HG02884 (cell line): ENCODE results near the gene TXNDC16.
"Not testable (repeated sequence)": the region's sequence is repeated elsewhere in the genome, so short reads cannot be mapped to it uniquely, and the experiment has no call there.

Experiments used
- ATAC-seq: cut with Tn5 transposase; IDR thresholded peaks from one replicate; pipeline ENCODE4 v1.9.1; 2021; ENCODE audit warnings: mild to moderate bottlenecking, moderate library complexity; ENCODE audit not compliant: unreplicated experiment

Gene TXNDC16

GRCh38 chr14:52546318-52546670 is 6.0 kb downstream of the TXNDC16 start:
- ATAC-seq, result no peak

- ATAC-seq, result no peak
Observed at GRCh38 chr14:52545584-52546317, 6.6 kb downstream of the TXNDC16 start.

DNA sequence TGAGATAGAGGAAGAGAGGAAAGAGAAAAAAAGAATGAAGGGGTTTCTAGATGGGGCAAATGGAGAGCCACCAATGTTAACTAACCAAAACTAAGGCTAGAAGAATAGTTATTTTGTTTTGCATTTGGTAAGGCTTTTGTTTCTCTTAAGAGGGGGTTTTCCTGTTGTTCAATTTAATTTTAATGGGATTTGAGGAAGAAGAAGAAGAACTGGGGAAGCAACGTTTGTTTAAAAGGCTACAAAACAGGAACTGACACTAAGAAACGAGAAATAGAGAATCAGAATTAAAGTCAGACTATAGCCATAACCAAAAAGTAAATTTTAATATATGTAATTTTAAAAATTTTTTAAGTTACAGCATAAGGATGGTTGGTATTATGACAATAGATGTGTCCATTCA is 13.7 kb downstream of the TXNDC16 start:
- ATAC-seq, result no peak

GRCh38 chr14:52536269-52536668 is 16.0 kb downstream of the TXNDC16 start:
- no peak for ATAC-seq

DNA sequence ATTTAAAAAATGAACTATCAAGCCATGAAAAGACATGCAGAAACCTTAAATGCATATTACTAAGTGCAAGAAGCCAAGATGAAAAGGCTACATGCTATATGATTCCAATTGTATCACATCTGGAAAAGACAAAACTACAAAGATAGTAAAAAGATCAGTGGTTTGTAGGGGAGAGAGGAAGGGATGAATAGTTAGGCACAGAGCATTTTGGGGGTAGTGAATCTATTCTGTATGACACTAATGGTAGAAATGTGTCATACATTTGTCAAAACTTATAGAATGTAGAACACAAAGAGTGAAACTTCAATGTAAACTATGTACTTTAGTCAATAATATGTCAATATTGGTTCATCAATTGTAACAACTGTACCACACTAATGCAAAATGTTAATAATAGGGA is 20.8 kb downstream of the TXNDC16 start:
- no peak for ATAC-seq

GRCh38 chr14:52527052-52527451 is 25.3 kb downstream of the TXNDC16 start:
- no peak for ATAC-seq

DNA sequence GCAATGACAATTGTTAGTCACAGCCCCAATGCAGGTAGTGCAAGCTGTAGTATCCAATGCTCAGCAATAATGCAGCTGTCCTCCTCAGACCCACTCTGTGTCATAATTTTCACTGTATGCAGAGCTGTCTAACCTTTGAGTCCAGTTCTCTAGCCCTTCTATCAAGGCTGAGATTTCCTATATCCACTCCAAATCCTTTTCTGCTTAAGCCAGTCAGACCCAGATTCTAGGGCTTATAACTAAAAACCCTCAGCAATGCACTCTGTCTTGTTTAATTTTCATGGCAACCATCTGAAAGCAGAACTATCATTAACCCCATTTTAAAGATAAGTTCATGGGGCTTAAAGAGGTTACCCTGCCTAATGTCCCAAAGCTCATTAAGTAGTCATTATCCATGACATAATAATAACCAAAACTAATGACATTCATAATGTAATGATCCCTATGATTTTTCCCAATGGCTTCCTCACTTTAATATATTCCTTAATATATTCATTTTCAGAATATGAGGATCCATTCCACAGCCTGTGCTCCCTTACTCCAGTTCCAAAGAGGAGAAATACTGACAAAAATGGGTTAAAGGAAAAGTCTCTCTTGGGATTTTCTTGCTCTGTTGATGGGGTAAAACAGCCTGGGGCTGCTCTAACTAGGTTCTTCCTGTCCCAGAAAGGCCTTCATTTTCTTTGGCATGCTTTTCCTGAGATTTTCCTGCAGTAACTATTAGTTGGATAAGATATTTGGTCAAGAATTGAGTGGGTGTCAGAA is 29.5 kb downstream of the TXNDC16 start:
- ATAC-seq, result no peak

DNA sequence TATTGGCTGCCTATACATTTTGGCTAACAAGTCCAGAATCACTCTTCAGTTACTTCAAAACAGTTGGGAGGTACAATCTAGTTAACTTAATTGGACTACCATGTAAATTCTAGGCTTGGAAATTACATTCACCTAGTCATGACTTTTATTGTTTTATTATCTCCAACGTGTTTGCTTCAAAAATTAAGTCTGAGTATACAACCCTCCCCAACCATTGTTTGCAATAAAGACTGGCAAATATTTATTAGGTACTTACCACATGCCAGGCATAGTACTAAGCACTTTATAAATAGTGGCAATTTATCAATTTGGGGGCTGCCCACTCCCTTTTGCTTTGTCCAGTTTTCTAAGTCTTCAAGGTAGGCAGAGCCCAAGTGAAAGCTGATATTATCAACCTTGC is 30.3 kb downstream of the TXNDC16 start:
- ATAC-seq, result no peak

DNA sequence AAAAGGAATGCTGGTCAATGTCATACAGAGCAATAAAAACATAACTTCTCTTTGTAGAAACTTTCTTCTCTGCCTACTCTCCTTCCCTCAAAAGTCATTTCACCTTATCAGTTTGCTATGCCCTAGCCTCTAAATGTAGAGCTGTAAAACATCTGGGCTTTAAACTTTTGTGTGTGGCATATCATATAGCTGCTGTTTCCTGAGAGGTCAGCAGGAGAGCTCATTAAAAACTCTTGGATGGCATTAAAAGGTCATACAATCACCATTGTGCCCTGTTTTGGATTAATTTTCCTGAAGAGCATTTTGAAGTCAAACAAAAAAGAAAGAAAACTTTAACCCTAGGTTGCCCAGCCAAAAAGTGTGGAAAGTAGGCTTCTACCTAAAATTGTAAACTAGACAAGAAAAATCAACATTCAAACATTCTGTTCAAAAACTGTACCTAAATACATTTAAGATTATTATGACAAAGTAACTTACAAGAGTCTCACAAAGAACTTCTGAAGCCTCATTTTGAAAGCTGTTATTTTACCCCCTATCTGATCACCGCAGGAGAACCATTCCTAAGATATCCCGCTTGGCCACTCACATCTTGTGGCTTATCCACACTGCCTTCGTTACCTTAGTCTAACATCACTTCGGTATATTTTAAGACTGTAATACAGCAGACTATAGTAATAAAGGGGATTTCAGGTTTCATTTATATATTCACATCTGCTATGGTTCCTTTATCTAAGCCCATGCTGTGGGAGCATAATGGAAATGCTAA is 38.1 kb downstream of the TXNDC16 start:
- no peak for ATAC-seq

DNA sequence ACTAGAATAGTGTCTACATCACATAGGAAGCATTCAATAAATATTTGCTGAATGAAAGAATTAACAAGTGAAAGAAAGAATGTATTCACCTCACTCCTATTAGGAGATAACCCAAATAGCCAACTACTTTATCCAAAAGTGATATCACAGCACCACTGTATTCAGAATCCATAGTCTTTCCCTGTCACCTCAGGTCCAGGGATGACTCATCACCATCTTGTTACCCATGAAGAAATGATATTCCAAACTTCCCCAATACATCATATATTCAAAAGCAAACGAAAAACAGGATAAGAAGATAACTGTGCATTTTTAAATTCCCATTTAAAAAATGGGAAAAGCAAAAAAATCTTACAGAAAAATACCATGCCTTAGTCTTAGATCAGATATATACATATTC is 39.1 kb downstream of the TXNDC16 start:
- ATAC-seq, result no peak

- no peak for ATAC-seq
Observed at GRCh38 chr14:52494444-52494843, 57.9 kb downstream of the TXNDC16 start.

- no peak for ATAC-seq
Observed at GRCh38 chr14:52485350-52485960, 66.8 kb downstream of the TXNDC16 start.

DNA sequence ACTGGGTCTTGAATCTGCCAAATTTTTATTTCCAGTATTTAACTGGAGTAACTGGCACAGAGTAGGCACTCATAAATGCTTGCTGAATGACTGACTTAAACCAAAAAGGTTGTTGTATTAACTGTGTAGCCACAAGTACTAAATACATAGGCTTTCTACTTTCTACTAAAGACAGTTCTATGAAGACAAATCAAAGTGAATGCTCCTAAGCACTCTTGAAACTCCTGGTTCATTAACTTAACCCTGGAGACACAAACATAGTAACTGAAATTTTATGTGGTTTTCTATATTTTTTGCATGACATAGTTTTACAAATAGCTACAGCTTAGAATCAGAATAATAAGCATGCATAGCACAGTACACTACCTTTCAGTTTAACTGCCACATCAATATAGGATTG is 70.4 kb downstream of the TXNDC16 start:
- ATAC-seq, result peak; percentile 72

GRCh38 chr14:52473557-52473956 is 78.7 kb downstream of the TXNDC16 start:
- no peak for ATAC-seq

GRCh38 chr14:52472728-52473127 is 79.6 kb downstream of the TXNDC16 start:
- no peak for ATAC-seq

- not testable (repeated sequence) for ATAC-seq
Observed at GRCh38 chr14:52472251-52472650, 80.1 kb downstream of the TXNDC16 start.

DNA sequence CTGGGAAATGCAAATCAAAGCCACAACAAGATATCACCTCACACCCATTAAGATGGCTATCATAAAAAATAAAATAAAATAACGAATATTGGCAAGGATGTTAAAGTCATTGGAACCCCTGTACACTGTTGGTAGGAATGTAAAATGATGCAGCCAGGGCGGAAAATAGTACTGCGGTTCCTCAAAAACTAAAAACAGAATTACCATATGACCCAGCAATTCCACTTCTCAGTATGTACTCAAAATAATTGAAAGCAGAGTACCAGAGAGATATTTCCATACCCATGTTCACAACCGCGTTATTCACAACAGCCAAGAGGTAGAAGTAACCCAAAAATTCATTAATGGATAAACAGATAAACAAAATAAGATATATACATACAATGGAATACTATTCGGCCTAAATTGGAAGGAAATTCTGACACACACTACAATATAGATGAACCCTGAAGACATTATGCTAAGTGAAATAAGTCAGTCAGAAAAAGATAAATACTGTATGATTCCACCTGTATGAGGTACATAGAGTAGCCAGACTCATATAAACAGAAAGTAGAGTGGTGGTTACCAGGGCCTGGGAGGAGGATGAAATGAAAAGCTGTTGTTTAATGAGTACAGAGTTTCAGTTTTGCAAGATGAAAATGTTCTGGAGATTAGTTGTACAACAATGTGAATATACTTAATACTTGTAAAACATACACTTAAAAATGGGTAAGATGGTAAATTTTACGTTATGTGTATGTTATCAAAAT is 84.6 kb downstream of the TXNDC16 start:
- no peak for ATAC-seq

GRCh38 chr14:52464175-52464574 is 88.1 kb downstream of the TXNDC16 start:
- no peak for ATAC-seq

GRCh38 chr14:52463375-52463774 is 88.9 kb downstream of the TXNDC16 start:
- no peak for ATAC-seq

DNA sequence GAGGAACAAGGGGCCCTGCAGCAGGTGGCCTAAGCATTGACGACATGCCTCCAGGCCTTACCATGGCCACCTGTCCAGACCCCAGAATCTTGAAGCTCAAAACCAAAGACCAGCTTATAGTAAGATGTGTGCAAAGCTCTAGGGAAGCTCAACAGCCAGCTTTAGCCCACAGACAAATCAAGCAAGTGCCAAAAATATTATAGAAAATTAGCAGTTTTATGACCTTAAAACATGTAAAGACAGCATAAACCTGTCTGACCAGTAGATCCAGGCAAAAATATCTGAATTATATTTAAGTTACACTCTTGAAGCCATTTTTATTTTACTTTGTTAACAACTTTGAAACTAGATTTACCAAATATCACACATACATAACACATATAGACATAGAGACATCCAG is 90.6 kb downstream of the TXNDC16 start:
- ATAC-seq, result no peak

DNA sequence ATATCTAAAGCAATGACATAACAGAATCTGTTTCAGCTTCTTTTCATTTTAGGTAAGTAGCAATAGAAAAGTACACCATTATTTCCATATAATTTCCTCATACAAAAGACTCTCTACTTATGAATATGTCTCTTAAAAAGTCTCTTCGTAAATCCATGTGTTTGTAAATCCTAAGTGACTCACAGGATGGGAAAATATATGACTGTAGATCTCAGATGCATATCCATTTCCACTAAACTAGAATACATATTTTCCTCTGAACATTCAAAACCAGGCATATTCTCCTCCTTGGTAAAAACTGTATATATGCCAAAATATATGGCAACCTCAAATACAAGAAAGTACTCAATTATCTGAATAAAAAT is 93.6 kb downstream of the TXNDC16 start:
- no peak for ATAC-seq
